NCI-H510A (cell line): ENCODE results near the gene BMPR1B.
"Not testable (repeated sequence)": the region's sequence is repeated elsewhere in the genome, so short reads cannot be mapped to it uniquely, and the experiment has no call there.

Experiments
- DNase-seq: peaks from one replicate; lab custom pipeline; 2025; lab: John Stamatoyannopoulos, UW

Gene BMPR1B

DNA sequence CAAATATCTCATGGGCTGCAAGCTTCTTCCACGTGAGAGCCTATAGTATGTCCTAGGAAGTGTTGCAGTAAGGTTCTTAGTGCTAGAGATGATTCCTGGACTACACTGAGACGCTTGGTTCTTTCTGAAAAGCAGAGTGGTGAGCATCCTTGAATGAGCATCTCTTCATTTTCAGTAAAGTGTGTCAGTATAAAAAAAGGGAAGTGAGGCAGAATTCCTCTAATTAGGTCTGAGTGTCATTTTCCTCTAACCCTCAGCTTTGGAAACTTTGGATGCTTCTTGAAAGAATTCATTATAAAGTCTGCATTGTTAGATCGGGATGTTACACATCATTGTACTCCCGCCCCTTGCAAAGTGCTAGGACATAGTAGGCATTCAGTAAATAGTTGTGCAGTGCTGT is 5.2 kb downstream of the BMPR1B start:
- no peak for DNase-seq

GRCh38 chr4:94763500-94763899 is 5.7 kb downstream of the BMPR1B start:
- DNase-seq: no peak

DNA sequence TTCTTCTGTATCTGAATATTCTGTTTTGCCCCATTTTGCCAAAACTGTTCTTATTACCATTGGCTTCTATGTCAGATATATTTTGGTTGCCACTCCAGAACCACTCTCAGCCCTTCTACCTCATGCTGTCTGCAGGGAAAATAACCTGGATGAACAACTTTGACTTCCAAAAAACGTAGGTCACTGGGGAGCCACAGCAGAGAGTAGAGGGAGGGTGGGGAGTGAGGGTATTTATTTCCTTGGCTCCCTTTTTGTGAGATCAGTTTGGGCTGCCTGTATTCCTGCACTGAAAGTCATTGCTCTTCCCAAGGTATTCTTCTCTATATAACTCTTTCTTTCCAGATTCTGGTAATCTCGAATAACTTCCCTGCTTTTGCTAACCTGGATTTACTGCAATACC is 6.3 kb downstream of the BMPR1B start:
- no peak for DNase-seq

DNA sequence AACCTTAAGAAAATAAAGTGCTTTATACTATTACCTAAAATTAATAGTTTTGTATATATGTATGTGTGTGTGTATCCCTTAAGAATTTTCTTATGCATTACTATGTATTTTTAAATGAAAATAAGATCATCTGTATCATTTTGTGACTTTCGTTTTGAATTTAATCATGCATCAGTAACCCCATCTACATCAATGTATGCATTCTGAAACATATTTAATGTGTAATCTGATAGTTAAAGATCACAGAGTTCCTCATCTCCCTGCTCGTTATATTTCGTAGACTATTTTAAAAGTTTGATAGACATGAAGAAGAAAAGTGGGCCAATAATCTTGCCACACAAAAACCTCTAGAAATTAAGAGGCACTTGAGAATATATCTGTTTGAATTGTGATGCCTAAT is 7.4 kb downstream of the BMPR1B start:
- no peak for DNase-seq

- no peak for DNase-seq
Observed at GRCh38 chr4:94765648-94766047, 7.9 kb downstream of the BMPR1B start.

GRCh38 chr4:94766856-94767255 is 9.1 kb downstream of the BMPR1B start:
- no peak for DNase-seq

DNA sequence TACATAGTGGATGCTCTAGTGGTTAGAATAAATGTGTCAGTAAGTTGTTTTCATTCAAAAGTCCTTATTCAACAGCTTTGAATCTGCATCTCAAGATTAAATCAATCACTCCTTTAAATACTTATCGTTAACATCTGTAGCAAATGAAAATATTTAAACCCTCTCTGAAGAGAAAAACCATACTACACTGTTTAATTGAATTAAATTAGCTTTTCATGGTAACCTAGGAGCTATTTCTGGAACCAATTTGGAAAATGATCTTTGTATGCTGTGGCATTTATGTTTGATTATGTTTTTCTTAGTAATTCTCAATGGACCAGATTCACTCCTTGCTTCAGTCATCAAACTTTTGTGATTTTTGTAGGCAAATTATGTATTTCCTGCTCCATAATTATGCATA is 9.7 kb downstream of the BMPR1B start:
- no peak for DNase-seq

- DNase-seq: no peak
Observed at GRCh38 chr4:94782707-94783106, 25.0 kb downstream of the BMPR1B start.

DNA sequence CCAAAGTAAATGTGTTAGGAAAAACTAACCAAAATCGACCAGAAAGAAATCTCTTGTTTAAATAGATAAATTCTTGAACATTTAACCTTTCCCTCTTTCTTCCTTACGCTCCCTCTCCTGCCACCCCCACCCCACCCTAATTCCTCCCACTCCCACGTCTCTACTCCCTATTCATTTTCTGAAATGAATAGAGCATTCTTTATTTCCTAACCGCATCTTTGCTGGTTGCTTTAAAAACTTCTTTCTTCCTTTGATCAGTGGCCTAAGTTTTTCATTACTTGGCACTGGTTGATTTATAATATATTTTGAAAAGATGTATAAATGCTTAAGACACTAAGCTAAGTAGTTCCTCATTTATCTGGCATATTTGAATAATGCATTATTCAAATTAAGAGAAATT is 33.9 kb downstream of the BMPR1B start:
- DNase-seq: no peak

GRCh38 chr4:94798808-94799207 is 41.1 kb downstream of the BMPR1B start:
- DNase-seq: no peak

DNA sequence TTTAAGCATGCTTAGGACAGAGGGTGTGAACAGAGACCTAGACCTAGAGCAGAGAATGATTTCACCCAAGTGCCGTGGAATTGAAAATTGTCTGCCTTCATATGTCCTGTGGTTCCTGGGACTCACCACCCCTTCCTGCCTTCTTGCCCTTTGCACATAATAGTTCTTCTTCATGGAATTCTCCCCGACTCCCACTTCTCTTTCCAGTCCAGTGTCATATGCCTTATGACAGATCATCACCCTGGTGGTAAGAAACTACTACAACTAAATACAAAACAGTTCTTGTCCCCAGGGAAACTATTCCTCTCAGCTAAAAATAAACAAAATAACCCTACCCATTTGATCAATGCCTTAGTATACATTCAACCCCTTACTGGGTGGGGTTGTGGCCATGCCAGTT is 43.3 kb downstream of the BMPR1B start:
- no peak for DNase-seq

DNA sequence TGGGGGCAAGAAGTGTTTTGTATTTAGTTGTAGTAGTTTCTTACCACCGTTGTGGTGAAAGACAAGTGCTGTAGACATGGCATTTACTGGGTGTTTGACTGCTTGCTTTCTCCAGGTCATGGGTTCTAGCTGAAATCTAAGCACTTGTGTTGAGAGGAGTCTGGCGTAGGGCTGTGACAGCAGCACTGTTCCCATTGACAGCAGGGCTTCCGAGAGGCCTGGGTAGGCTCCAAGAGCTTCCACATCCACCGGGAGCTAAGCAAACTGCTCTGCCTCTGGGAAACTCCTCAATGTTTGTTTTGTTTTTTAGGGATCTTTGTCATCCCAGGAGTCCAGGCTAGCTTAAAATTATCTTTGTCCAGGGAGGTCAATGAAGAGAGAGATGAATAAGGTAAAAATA is 44.3 kb downstream of the BMPR1B start:
- peak; percentile 1 for DNase-seq

DNA sequence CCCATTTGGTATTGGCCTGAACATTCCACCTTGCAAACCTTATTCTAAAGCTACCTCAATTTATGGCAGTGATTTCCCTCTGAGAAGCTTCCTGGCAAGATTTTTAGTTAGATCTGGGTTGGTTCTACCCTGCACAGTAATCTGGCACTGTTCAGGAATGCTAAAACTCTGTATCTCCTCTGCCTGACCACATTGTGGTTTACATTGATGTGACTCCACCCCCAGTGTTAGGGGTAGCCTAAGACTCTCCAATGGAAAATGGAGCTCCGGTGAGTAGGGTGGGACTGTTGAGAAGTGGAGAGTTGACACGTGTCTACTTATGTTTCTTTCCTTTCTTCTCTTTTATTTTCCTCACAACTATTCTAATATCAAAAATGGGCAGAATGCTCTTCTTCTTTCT is 45.4 kb downstream of the BMPR1B start:
- DNase-seq: no peak

- no peak for DNase-seq
Observed at GRCh38 chr4:94804650-94805049, 46.9 kb downstream of the BMPR1B start.

- DNase-seq: no peak
Observed at GRCh38 chr4:94806376-94806775, 48.6 kb downstream of the BMPR1B start.

DNA sequence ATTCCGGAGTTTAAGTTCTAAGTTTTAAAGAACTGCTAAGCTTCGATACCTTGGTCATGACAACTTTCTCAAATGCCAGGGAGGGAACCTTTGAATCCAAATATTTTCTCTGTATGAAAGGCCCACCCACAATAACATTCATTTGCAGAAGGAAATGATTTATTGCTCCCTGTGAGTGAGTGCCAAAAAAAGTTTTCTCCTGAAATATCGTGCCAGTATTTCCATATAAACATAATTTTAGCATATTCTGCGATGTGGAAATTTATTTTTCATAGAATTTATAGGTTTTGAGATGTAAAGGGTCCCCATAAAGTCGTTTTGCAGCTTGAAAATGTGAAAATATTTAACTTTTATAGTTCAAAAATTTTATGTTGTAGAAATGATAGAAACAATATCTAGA is 53.9 kb downstream of the BMPR1B start:
- DNase-seq: no peak

DNA sequence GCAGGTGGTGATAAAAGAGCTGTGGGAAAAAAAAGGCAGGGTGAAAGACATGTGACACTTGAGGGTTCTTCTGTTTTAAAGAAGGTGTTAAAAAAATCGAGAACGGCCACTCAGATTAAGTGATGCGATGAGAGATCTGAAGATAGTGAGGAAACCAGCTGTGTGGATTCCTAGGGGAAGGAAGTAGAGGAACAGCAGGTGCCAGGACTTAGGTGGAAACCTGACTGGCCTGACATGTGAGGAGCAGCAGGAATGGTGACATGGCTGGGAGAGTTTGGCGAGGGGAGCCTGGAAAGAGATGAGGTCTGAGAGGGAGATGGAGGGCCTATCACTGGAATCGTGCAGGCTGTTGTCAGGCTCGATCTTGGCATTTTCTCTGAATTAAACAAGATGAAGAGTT is 55.5 kb downstream of the BMPR1B start:
- DNase-seq: peak; percentile 30

GRCh38 chr4:94814237-94814636 is 56.5 kb downstream of the BMPR1B start:
- no peak for DNase-seq

GRCh38 chr4:94819371-94820168 is 61.8 kb downstream of the BMPR1B start:
- no peak for DNase-seq

DNA sequence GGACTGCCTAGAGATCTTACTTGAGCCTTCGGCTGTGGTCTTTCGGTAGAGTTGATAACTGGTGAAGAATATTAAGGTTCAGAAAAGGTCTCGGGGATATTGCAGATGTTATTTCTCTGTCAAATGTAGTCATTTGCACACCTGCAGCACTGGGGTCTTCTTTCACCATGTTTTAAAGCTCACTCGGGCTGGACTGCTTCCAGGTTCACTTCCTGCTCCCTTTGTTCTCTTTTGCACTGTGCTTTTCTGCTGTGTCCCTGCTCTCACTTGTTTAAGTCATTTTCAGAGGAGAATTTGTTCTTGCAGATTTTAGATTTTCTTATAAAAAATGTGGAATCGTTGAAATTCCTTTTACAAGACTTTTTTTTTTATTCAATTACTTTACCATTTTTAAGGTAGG is 68.5 kb downstream of the BMPR1B start:
- no peak for DNase-seq

- no peak for DNase-seq
Observed at GRCh38 chr4:94827481-94828110, 69.8 kb downstream of the BMPR1B start.

GRCh38 chr4:94828882-94829281 is 71.1 kb downstream of the BMPR1B start:
- DNase-seq: no peak

DNA sequence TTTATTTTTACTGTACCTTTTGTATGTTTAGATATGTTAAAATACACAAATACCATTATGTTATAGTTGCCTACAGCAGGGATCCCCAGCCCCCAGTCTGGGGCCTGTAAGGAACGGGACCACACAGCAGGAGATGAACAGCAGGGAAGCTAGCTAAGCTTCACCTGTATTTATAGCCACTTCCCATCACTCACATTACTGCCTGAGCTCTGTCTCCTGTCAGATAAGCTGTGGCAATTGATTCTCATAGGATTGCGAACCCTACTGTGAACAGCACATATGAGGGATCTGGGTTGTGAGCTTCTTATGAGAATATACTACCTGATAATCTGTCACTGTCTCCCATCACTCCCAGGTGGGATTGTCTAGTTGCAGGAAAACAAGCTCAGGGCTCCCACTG is 73.9 kb downstream of the BMPR1B start:
- DNase-seq: no peak

- DNase-seq: not testable (repeated sequence)
Observed at GRCh38 chr4:94832329-94832728, 74.6 kb downstream of the BMPR1B start.
